Esophagus muscularis mucosa (tissue), 4 donors: ENCODE data around the gene ARTN. TPM values are rescaled to one million over a fixed set of nuclear protein-coding genes. Genes with fewer than 3 reads are reported as not detected.

Source experiments
- DNase-seq: peaks from one replicate; pipeline ENCODE4 v3.0.0-alpha.2; 2017; ENCODE audit errors: extremely low spot score
- H3K27ac ChIP-seq, 4 donors: fragments of 200-600 bp; sonication (generic); replicated peaks in 1 of 4; 1 replicate in 3 of 4; 2 replicates in 1 of 4; pipeline ENCODE4 v1.5.1; 2016 to 2019; ENCODE audit warnings: mild to moderate bottlenecking in 1 of 4
- H3K27me3 ChIP-seq, 4 donors: fragments of 200-600 bp; sonication (generic); one replicate each; pipeline versions ENCODE4 v1.5.1 to v1.6.0; 2016 to 2019
- H3K36me3 ChIP-seq, 4 donors: fragments of 200-600 bp; sonication (generic); one replicate each; pipeline ENCODE4 v1.5.1; 2016 to 2019
- H3K4me1 ChIP-seq, 4 donors: fragments of 200-600 bp; sonication (generic); one replicate each; pipeline ENCODE4 v1.5.1; 2016 to 2019
- H3K4me3 ChIP-seq, 4 donors: fragments of 200-600 bp; sonication (generic); 1 replicate in 2 of 4; 2 replicates in 2 of 4; pipeline ENCODE4 v1.5.1; 2016 to 2019; ENCODE audit warnings: mild to moderate bottlenecking in 4 of 4, moderate library complexity in 1 of 4
- H3K9me3 ChIP-seq, 4 donors: fragments of 200-600 bp; sonication (generic); 1 replicate in 3 of 4; 2 replicates in 1 of 4; pipeline ENCODE4 v1.5.1; 2016 to 2019
- CTCF ChIP-seq, 3 experiments: fragments of 200-600 bp in 2 of 3; fragments of 450-650 bp in 1 of 3; sonication (generic) in 2 of 3; IDR thresholded peaks; one replicate each; pipeline ENCODE4 v1.5.1; 2017 to 2019; ENCODE audit warnings: antibody characterized with exemption in 3 of 3, mild to moderate bottlenecking in 2 of 3, moderate library complexity in 1 of 3
- EP300 ChIP-seq: sonication (generic); formaldehyde crosslinking; IDR thresholded peaks from one replicate; pipeline ENCODE4 v1.6.1; 2017; ENCODE audit warnings: antibody characterized with exemption
- POLR2A ChIP-seq: fragments of 450-650 bp; IDR thresholded peaks from one replicate; pipeline ENCODE4 v1.6.1; 2017; ENCODE audit warnings: antibody characterized with exemption, moderate library complexity, mild to moderate bottlenecking, low read depth
- POLR2AphosphoS5 ChIP-seq, 2 donors: sonication (generic); formaldehyde crosslinking; IDR thresholded peaks; one replicate each; pipeline ENCODE4 v1.6.1; 2017; ENCODE audit warnings: antibody characterized with exemption in 2 of 2
- WGBS: methylation state at CpG from one replicate; pipeline ENCODE4 v1.1.5; 2018; 5-methylcytosine and 5-hydroxymethylcytosine counted together
- intact Hi-C: fragments of 100-400 bp; cut with DNase I; formaldehyde crosslinking; loops from one replicate; pipeline ENCODE4 v1.15.1; 2023
- total RNA-seq, 4 donors: library from RNA; depleted of rRNA; stranded (reverse); fragments of >200 nt; gene quantifications; one replicate each; pipeline versions ENCODE4 v1.1.0 to v1.2.1, GENCODE V29; 2016

ARTN gene
- total RNA-seq, 4 donors from 2014 or later = 0.39 to 1.1 (median 0.42) TPM; not detected in 1

DNA sequence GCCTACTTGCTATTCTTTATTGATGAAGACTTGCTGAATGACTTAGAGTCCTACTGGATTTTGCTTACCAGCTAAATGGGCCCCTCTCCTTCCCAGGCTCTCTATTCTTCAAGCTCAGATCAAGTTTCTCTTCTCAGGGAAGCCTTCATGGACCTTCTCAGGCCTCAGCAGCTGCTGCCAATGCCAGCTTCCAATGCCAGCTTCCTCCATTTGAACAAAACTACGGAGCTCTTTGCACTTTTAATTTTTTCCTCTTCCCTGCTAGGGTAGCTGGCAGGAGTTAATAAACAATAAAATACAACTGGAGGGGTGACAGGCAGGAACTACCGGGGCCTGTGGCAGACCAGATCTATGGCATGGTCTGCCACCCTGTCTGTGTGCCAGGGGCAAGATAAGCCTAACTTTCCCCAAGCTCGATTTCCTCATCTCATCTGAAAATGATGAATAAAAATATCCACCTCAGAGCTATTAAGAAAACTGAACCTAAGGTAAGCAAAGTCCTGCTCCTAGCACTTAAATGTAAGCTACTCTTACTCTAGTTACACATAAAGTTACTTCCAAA, 12.2 kb downstream of the ARTN start:
- H3K27me3 ChIP-seq = no peaks in the 10 kb centered on the region
- peaks cover 31 to 52% (median 45%) of the 10 kb centered on the region in 4 donors for H3K4me1 ChIP-seq
- no peak for DNase-seq
- H3K4me3 ChIP-seq = peak overlapping the region; percentile 72 to 86 (median 84)
- H3K36me3 ChIP-seq = peaks cover 0 to 18% (median 16%) of the 10 kb centered on the region in 4 donors
- H3K9me3 ChIP-seq = no peaks in the 10 kb centered on the region
- TF ChIP-seq POLR2A = no peak
- no peak for TF ChIP-seq CTCF (IDR thresholded peaks at IDR 0.05)
- no peak for TF ChIP-seq POLR2AphosphoS5 (IDR thresholded peaks at IDR 0.05)
- TF ChIP-seq EP300 = no peak
- WGBS = 8% methylated on average over 3 of the region's 3 CpGs
- H3K27ac ChIP-seq = peak overlapping the region; percentile 92 to 97 (median 94)
- intact Hi-C loops = no loop called here

DNA sequence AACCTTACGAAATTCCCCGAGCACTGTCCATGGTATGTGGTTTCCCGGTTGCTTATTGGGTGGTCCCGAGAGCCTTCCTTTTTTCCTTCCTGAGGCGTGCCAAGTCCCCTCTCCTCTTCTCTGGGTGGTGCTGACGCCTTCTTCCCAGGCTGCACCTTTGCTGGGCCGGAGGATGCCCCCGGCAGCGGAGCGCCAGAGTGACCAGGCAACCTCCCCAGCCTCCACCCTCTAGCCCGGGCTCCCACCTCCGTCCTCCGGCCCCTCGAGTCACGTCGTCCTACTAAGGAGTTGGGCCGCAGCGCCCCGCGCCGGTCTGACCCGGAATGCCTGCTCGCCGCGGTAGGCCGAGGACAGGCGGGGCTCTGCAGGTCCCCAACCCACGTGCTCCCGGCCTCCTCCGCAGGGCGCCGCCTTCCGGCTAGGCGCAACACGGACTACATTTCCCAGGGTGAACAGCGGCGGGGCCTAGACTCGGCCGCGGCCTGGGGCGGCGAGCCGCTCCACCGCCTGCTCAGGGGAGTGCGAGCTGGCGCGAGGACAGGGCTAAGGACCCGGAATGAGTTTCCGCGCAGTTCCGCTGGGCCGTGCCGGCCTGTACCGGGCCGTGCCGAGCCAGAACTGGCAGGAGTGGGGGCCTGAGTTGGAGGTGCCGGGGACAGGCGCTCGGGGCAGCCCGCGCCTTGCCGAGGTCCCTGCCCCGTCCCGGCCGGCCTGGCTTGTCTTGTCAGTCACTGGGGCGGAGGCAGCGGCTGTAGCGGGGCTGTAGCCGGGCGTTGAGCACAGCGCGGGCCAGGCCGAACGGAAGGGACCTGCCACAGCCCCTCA, 12.8 kb downstream of the ARTN start, which contains the start of gene IPO13:
IPO13 (plus strand) TSS at position 715 of the 825 bp plus-strand sequence. CDS start 651 bp downstream, outside the sequence.
- Histone ChIP-seq H3K4me3 (peak within 1 kb of the TSS; percentile 72 to 86 (median 84)), H3K9me3 (no peaks in the 10 kb centered on the region), H3K27ac (peak within 1 kb of the TSS; percentile 92 to 97 (median 94)), H3K36me3 (peaks cover 0 to 22% (median 18%) of the 10 kb centered on the region in 4 donors), H3K4me1 (peaks cover 36 to 55% (median 47%) of the 10 kb centered on the region in 4 donors), H3K27me3 (no peaks in the 10 kb centered on the region)
- DNase-seq = peak; percentile 99
- intact Hi-C loops = no loop called here
- WGBS = 2% methylated on average over 10 of the region's 74 CpGs
- TF ChIP-seq POLR2A (peak; percentile 59), CTCF (IDR thresholded peaks at IDR 0.05) (peak; percentile 76 to 80 (median 78)), POLR2AphosphoS5 (IDR thresholded peaks at IDR 0.05) (peak; percentile 80 to 91), EP300 (no peak)

DNA sequence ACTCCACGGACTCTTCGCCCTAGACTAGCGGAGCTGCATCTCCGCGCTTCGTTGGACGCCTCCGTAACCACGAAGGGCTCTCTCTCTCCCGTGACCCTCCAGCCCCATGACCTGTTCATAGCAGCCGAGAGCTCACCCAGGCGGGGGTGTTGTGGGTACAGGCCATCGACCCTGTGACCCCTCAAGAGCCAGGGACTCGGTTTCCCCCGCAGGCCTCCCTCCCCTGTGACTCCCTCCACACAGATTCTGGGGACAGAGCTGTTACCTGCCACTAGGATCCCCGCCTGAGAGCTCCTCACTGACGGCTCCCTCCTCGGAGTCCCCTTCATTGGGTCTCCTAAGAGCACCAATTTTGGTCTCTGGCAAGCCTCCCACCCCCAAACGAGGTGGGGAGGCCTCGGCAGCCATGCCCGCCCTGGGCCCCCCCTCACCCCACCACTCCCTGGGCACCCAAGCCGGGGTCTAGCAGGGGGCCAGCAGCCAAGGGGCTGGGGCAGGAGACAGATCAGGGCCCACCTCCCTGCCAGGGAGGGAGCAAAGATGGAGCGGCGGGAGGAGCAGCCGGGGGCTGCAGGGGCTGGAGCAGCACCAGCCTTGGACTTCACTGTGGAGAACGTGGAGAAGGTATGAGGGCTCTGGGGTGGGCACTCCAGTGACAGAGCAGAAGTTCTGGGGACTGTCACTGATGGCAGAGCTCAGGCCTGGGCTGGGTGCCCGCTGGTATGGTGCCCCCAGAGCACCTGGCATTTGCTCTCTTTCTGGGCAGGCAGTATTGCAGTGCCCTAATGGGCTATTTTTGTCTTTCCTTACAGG, 13.7 kb downstream of the ARTN start:
- no peaks in the 10 kb centered on the region for H3K9me3 ChIP-seq
- peaks cover 42 to 56% (median 47%) of the 10 kb centered on the region in 4 donors for H3K4me1 ChIP-seq
- H3K27ac ChIP-seq = peak overlapping the region; percentile 92 to 97 (median 94)
- peak overlapping the region; percentile 72 to 86 (median 84) for H3K4me3 ChIP-seq
- no peak for DNase-seq
- no peak for TF ChIP-seq POLR2AphosphoS5 (IDR thresholded peaks at IDR 0.05)
- TF ChIP-seq POLR2A = no peak
- no peak for TF ChIP-seq EP300
- no peak for TF ChIP-seq CTCF (IDR thresholded peaks at IDR 0.05)
- 2% methylated on average over 10 of the region's 27 CpGs for WGBS
- no peaks in the 10 kb centered on the region for H3K27me3 ChIP-seq
- intact Hi-C loops = no loop called here
- H3K36me3 ChIP-seq = peaks cover 0 to 22% (median 18%) of the 10 kb centered on the region in 4 donors

- no peaks in the 10 kb centered on the region for H3K9me3 ChIP-seq
- peak overlapping the region in 3 of 4 donors; percentile 92 to 94 (median 93) for H3K27ac ChIP-seq
- TF ChIP-seq EP300 (no peak), POLR2AphosphoS5 (IDR thresholded peaks at IDR 0.05) (no peak), CTCF (IDR thresholded peaks at IDR 0.05) (no peak), POLR2A (no peak)
- intact Hi-C loops = no loop called here
- H3K4me1 ChIP-seq = peaks cover 42 to 56% (median 49%) of the 10 kb centered on the region in 4 donors
- peaks cover 0 to 22% (median 16%) of the 10 kb centered on the region in 4 donors for H3K36me3 ChIP-seq
- WGBS = 37% methylated on average over 3 of the region's 3 CpGs
- no peak for DNase-seq
- peak overlapping the region; percentile 72 to 86 (median 84) for H3K4me3 ChIP-seq
- H3K27me3 ChIP-seq = no peaks in the 10 kb centered on the region
Observed at GRCh38 chr1:43947874-43948437, 14.4 kb downstream of the ARTN start.
